Sigmoid colon (tissue), 7 donors: ENCODE results near the gene ABCA12. TPM values are rescaled to one million over a fixed set of nuclear protein-coding genes. Genes with fewer than 3 reads are reported as not detected.

Experiments
- DNase-seq: peaks from one replicate; pipeline ENCODE4 v3.0.0-alpha.2; 2019
- H3K27ac ChIP-seq, 4 donors: fragments of 200-600 bp; sonication (generic); one replicate each; pipeline ENCODE4 v1.5.1; 2016 to 2019; ENCODE audit warnings: mild to moderate bottlenecking in 1 of 4
- H3K27me3 ChIP-seq, 3 donors: fragments of 200-600 bp; sonication (generic); one replicate each; pipeline ENCODE4 v1.5.1; 2019; ENCODE audit warnings: mild to moderate bottlenecking in 1 of 3
- H3K36me3 ChIP-seq, 4 donors: fragments of 200-600 bp; sonication (generic); one replicate each; pipeline ENCODE4 v1.5.1; 2016 to 2019
- H3K4me1 ChIP-seq, 4 donors: fragments of 200-600 bp; sonication (generic); one replicate each; pipeline ENCODE4 v1.5.1; 2017 to 2019
- H3K4me3 ChIP-seq, 4 donors: fragments of 200-600 bp; sonication (generic); one replicate each; pipeline ENCODE4 v1.5.1; 2017 to 2019; ENCODE audit warnings: mild to moderate bottlenecking in 2 of 4, moderate library complexity in 1 of 4
- H3K9me3 ChIP-seq, 4 donors: fragments of 200-600 bp in 3 of 4; sonication (generic) in 3 of 4; one replicate each; pipeline versions ENCODE4 v1.5.1 to v1.6.1; 2013 to 2019
- CTCF ChIP-seq, 4 experiments: fragments of 450-650 bp in 3 of 4; fragments of 200-600 bp in 1 of 4; IDR thresholded peaks; one replicate each; pipeline ENCODE4 v1.5.1; 2016 to 2019; ENCODE audit warnings: antibody characterized with exemption in 4 of 4, mild to moderate bottlenecking in 3 of 4, moderate library complexity in 2 of 4
- EP300 ChIP-seq, 4 donors: sonication (generic); formaldehyde crosslinking; IDR thresholded peaks; one replicate each; pipeline ENCODE4 v1.6.1; 2017; ENCODE audit warnings: antibody characterized with exemption in 4 of 4
- POLR2A ChIP-seq, 2 donors: fragments of 450-650 bp; IDR thresholded peaks; one replicate each; pipeline ENCODE4 v1.6.1; 2016; ENCODE audit warnings: antibody characterized with exemption in 2 of 2, mild to moderate bottlenecking in 2 of 2, moderate library complexity in 2 of 2
- POLR2AphosphoS5 ChIP-seq, 4 donors: sonication (generic); formaldehyde crosslinking; IDR thresholded peaks; one replicate each; pipeline ENCODE4 v1.6.1; 2017; ENCODE audit warnings: antibody characterized with exemption in 4 of 4
- WGBS, 2 donors: extraction: QIAGEN DNeasy Blood & Tissue Kit; methylation state at CpG; one replicate each; pipeline ENCODE4 v1.1.7; 2013; 5-methylcytosine and 5-hydroxymethylcytosine counted together
- intact Hi-C: fragments of 100-400 bp; cut with DNase I; formaldehyde crosslinking; loops from one replicate; pipeline ENCODE4 v1.15.1; 2023
- polyA plus RNA-seq, 3 donors: library from polyadenylated mRNA; stranded (reverse); fragments of 200-250 nt; gene quantifications; one replicate each; pipeline ENCODE4 v1.2.3, GENCODE V29; 2013
- total RNA-seq, 4 donors: library from RNA; depleted of rRNA; stranded (reverse); fragments of >200 nt; gene quantifications; one replicate each; pipeline ENCODE4 v1.1.0, GENCODE V29; 2016
- donor health status: healthy with polysubstance abuse.
- donor health status: Bipolar disorder and iron deficiency.
- donor health status: healthy.

The ABCA12 gene
- total and polyA plus RNA-seq, 7 donors = under 0.01 to 0.66 (median 0.28) TPM; not detected in 2

GRCh38 chr2:215136669-215137328, 1.6 kb downstream of the ABCA12 start:
- H3K9me3 ChIP-seq = no peaks in the 10 kb centered on the region
- H3K4me1 ChIP-seq = no peaks in the 10 kb centered on the region
- no peak overlapping the region for H3K27ac ChIP-seq
- H3K36me3 ChIP-seq = no peaks in the 10 kb centered on the region
- TF ChIP-seq EP300 (IDR thresholded peaks at IDR 0.05) (no peak), POLR2AphosphoS5 (IDR thresholded peaks at IDR 0.05) (no peak), CTCF (IDR thresholded peaks at IDR 0.05) (no peak), POLR2A (IDR thresholded peaks at IDR 0.05) (no peak)
- no peak for DNase-seq
- intact Hi-C loops = no loop called here
- no peaks in the 10 kb centered on the region for H3K27me3 ChIP-seq
- WGBS, 2 donors = 28 to 65% methylated on average over 3 of the region's 3 CpGs
- H3K4me3 ChIP-seq = no peak overlapping the region

GRCh38 chr2:215120401-215120800, 18.0 kb downstream of the ABCA12 start:
- intact Hi-C loops = no loop called here
- no peak for TF ChIP-seq POLR2AphosphoS5 (IDR thresholded peaks at IDR 0.05)
- no peak for TF ChIP-seq EP300 (IDR thresholded peaks at IDR 0.05)
- TF ChIP-seq POLR2A (IDR thresholded peaks at IDR 0.05) = no peak
- TF ChIP-seq CTCF (IDR thresholded peaks at IDR 0.05) = no peak
- no peak overlapping the region for H3K4me3 ChIP-seq
- no peaks in the 10 kb centered on the region for H3K36me3 ChIP-seq
- no peaks in the 10 kb centered on the region for H3K9me3 ChIP-seq
- DNase-seq = no peak
- H3K27ac ChIP-seq = no peak overlapping the region
- WGBS, 2 donors = 65 to 82% methylated on average over 3 of the region's 3 CpGs
- no peaks in the 10 kb centered on the region for H3K27me3 ChIP-seq
- H3K4me1 ChIP-seq = no peaks in the 10 kb centered on the region

GRCh38 chr2:215119847-215120246, 18.6 kb downstream of the ABCA12 start:
- intact Hi-C loops = no loop called here

GRCh38 chr2:215110918-215111317, 27.5 kb downstream of the ABCA12 start:
- Histone ChIP-seq H3K36me3 (no peaks in the 10 kb centered on the region), H3K4me1 (no peaks in the 10 kb centered on the region), H3K9me3 (no peaks in the 10 kb centered on the region), H3K27ac (no peak overlapping the region), H3K4me3 (no peak overlapping the region), H3K27me3 (no peaks in the 10 kb centered on the region)
- DNase-seq = no peak
- TF ChIP-seq POLR2AphosphoS5 (IDR thresholded peaks at IDR 0.05) (no peak), EP300 (IDR thresholded peaks at IDR 0.05) (no peak), POLR2A (IDR thresholded peaks at IDR 0.05) (no peak), CTCF (IDR thresholded peaks at IDR 0.05) (no peak)
- 72 to 85% methylated on average over 3 of the region's 3 CpGs for WGBS, 2 donors
- intact Hi-C loops = no loop called here

More at GRCh38 chr2:215119847-215120246, 18.6 kb downstream of the ABCA12 start:
- H3K27ac ChIP-seq = no peak overlapping the region
- no peaks in the 10 kb centered on the region for H3K4me1 ChIP-seq
- no peak overlapping the region for H3K4me3 ChIP-seq
- H3K27me3 ChIP-seq = no peaks in the 10 kb centered on the region
- no peak for TF ChIP-seq EP300 (IDR thresholded peaks at IDR 0.05)
- no peak for TF ChIP-seq POLR2A (IDR thresholded peaks at IDR 0.05)
- TF ChIP-seq POLR2AphosphoS5 (IDR thresholded peaks at IDR 0.05) = no peak
- no peak for TF ChIP-seq CTCF (IDR thresholded peaks at IDR 0.05)
- DNase-seq = no peak
- no peaks in the 10 kb centered on the region for H3K36me3 ChIP-seq
- 90 to 93% methylated on average over 2 of the region's 2 CpGs for WGBS, 2 donors
- H3K9me3 ChIP-seq = no peaks in the 10 kb centered on the region
